ENCODE results near the gene DLX3.

Gene DLX3

GRCh38 chr17:49966767-49967166 lies 28.3 kb downstream of the DLX3 start:
- H3K9me3 ChIP-seq (ENCODE audit: severe bottlenecking): no peaks in the 10 kb centered on the region
- no peak overlapping the region for H3K4me3 ChIP-seq (ENCODE audit: severe bottlenecking)
- no peak for DNase-seq (ENCODE audit: low spot score)
- H3K4me1 ChIP-seq (ENCODE audit: insufficient read depth, poor library complexity, severe bottlenecking): no peaks in the 10 kb centered on the region
- no peak for ATAC-seq (ENCODE audit: low read depth)
- H3K27ac ChIP-seq (ENCODE audit: poor library complexity, severe bottlenecking): no peak overlapping the region
- TF ChIP-seq CTCF (IDR thresholded peaks at IDR 0.05; ENCODE audit: poor library complexity, severe bottlenecking): no peak
- no peaks in the 10 kb centered on the region for H3K36me3 ChIP-seq (ENCODE audit: low read depth)
- H3K27me3 ChIP-seq (ENCODE audit: insufficient read depth, poor library complexity, severe bottlenecking): peaks cover 77% of the 10 kb centered on the region

DNA sequence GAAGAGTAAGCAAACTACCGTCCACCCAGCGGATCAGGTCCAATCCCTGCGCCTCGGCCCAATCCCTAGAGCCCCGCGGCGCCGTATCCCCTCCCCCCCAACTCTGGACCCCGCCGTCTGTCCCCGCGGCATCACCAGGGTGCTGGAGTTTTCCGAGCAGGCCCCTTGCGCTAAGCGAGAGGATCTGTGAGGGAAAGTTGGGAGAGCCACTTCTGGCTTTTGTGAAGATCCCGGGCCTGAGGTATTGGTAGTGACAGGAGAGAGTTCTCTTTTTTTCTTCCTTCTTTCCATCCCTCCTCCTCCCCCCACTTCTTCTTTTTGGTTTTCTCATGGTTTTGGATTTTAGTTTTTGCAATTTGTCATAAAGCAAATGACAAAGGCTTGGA lies 29.5 kb downstream of the DLX3 start:
- Histone ChIP-seq H3K4me1 (ENCODE audit: insufficient read depth, poor library complexity, severe bottlenecking) (no peaks in the 10 kb centered on the region), H3K9me3 (ENCODE audit: severe bottlenecking) (no peaks in the 10 kb centered on the region), H3K27ac (ENCODE audit: poor library complexity, severe bottlenecking) (no peak overlapping the region), H3K27me3 (ENCODE audit: insufficient read depth, poor library complexity, severe bottlenecking) (peaks cover 65% of the 10 kb centered on the region), H3K36me3 (ENCODE audit: low read depth) (no peaks in the 10 kb centered on the region), H3K4me3 (ENCODE audit: severe bottlenecking) (no peak overlapping the region)
- no peak for TF ChIP-seq CTCF (IDR thresholded peaks at IDR 0.05; ENCODE audit: poor library complexity, severe bottlenecking)
- no peak for DNase-seq (ENCODE audit: low spot score)
- no peak for ATAC-seq (ENCODE audit: low read depth)

DNA sequence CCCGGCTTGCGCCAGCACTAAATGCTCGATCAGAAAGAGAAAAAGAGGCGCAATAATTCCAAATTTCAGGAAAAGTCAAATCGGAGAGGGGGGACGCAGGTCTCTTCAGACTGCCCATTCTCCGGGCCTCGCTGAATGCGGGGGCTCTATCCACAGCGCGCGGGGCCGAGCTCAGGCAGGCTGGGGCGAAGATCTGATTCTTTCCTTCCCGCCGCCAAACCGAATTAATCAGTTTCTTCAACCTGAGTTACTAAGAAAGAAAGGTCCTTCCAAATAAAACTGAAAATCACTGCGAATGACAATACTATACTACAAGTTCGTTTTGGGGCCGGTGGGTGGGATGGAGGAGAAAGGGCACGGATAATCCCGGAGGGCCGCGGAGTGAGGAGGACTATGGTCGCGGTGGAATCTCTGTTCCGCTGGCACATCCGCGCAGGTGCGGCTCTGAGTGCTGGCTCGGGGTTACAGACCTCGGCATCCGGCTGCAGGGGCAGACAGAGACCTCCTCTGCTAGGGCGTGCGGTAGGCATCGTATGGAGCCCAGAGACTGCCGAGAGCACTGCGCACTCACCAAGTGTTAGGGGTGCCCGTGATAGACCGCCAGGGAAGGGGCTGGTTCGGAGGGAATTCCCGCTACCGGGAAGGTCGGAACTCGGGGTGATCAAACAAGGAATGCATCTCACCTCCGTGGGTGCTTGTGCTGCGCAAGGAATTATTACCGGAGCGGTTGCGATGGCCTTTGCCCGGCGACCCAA lies 30.1 kb downstream of the DLX3 start:
- Histone ChIP-seq H3K4me3 (ENCODE audit: severe bottlenecking) (no peak overlapping the region), H3K9me3 (ENCODE audit: severe bottlenecking) (no peaks in the 10 kb centered on the region), H3K27ac (ENCODE audit: poor library complexity, severe bottlenecking) (no peak overlapping the region), H3K27me3 (ENCODE audit: insufficient read depth, poor library complexity, severe bottlenecking) (peaks cover 59% of the 10 kb centered on the region), H3K36me3 (ENCODE audit: low read depth) (no peaks in the 10 kb centered on the region), H3K4me1 (ENCODE audit: insufficient read depth, poor library complexity, severe bottlenecking) (no peaks in the 10 kb centered on the region)
- ATAC-seq (ENCODE audit: low read depth) (no peak), DNase-seq (ENCODE audit: low spot score) (no peak)
- TF ChIP-seq CTCF (IDR thresholded peaks at IDR 0.05; ENCODE audit: poor library complexity, severe bottlenecking): no peak

DNA sequence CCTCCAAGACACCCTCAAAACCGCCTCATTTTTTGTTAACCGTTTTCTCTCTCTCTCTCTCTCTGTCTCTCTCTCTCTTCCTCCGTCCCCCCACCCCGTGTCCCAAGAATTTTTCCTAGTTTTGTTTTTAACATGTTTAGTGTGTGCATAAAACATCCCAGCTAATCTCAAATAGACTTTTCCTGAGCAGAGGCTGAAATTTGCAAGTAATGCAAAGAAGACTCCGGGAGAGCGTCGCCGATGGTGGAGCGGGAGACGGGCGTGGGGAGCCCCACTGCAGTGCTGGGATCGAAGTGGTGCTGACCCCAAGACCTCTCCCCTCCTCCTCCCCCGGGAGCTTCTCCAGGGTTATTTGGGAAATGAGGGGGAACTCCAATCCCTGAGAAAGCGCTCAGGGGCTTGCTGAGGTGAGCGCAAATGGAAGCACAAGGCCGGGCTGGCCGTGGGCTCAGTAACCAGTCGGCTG lies 30.7 kb downstream of the DLX3 start:
- peaks cover 55% of the 10 kb centered on the region for H3K27me3 ChIP-seq (ENCODE audit: insufficient read depth, poor library complexity, severe bottlenecking)
- H3K9me3 ChIP-seq (ENCODE audit: severe bottlenecking): no peaks in the 10 kb centered on the region
- H3K27ac ChIP-seq (ENCODE audit: poor library complexity, severe bottlenecking): no peak overlapping the region
- peaks cover 3% of the 10 kb centered on the region for H3K4me1 ChIP-seq (ENCODE audit: insufficient read depth, poor library complexity, severe bottlenecking)
- DNase-seq (ENCODE audit: low spot score): no peak
- no peak for TF ChIP-seq CTCF (IDR thresholded peaks at IDR 0.05; ENCODE audit: poor library complexity, severe bottlenecking)
- H3K4me3 ChIP-seq (ENCODE audit: severe bottlenecking): no peak overlapping the region
- H3K36me3 ChIP-seq (ENCODE audit: low read depth): no peaks in the 10 kb centered on the region
- ATAC-seq (ENCODE audit: low read depth): no peak

DNA sequence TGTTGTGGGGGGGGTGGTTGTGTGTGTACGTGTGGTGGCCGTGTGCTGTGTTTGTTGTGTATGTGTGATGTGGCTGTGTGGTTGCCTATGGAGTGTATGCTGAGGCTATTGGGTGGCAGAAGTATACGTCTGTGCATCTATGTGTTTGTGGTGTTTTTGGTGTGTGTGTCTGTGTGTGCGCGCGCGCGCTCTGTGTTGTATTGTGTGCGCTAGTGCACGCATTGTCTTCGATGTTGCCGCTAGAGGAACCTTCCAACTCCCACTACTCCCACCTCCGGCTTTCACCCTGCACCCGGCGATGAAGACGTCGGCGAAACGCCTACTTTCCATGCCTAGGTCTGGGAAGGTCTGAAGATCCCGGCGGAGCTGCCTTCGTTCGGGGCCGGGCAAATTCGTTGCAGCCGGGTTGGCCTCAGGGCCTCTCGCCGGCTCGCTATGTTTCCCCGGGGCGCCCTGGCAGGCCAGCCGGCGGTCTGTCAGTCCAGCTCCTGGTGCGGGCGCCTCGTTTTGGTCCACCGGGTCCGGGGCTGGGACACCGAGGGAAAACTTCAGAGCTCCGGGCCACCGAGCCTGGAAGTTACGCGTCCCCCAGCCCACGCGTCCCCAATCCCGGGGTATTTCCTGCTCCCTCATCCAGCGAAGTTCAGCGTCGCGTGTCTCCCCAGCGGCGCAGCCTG lies 31.3 kb downstream of the DLX3 start:
- ATAC-seq (ENCODE audit: low read depth) (no peak), DNase-seq (ENCODE audit: low spot score) (no peak)
- Histone ChIP-seq H3K4me1 (ENCODE audit: insufficient read depth, poor library complexity, severe bottlenecking) (peaks cover 8% of the 10 kb centered on the region), H3K4me3 (ENCODE audit: severe bottlenecking) (no peak overlapping the region), H3K36me3 (ENCODE audit: low read depth) (no peaks in the 10 kb centered on the region), H3K9me3 (ENCODE audit: severe bottlenecking) (no peaks in the 10 kb centered on the region), H3K27me3 (ENCODE audit: insufficient read depth, poor library complexity, severe bottlenecking) (peaks cover 53% of the 10 kb centered on the region), H3K27ac (ENCODE audit: poor library complexity, severe bottlenecking) (no peak overlapping the region)
- no peak for TF ChIP-seq CTCF (IDR thresholded peaks at IDR 0.05; ENCODE audit: poor library complexity, severe bottlenecking)

All from RWPE2 (cell line).